C4-2B (cell line): ENCODE results near the gene PDE4B.

Source experiments
- H3K27ac ChIP-seq: fragments of 450-650 bp; 2 replicates; pipeline ENCODE4 v1.5.1; 2017
- CTCF ChIP-seq: fragments of 450-650 bp; conservative IDR thresholded peaks from 2 replicates; pipeline ENCODE4 v1.5.1; 2017; ENCODE audit warnings: mild to moderate bottlenecking
- ZFX ChIP-seq: fragments of 450-650 bp; IDR thresholded peaks from 2 replicates; pipeline ENCODE4 v1.6.1; 2017

PDE4B gene

DNA sequence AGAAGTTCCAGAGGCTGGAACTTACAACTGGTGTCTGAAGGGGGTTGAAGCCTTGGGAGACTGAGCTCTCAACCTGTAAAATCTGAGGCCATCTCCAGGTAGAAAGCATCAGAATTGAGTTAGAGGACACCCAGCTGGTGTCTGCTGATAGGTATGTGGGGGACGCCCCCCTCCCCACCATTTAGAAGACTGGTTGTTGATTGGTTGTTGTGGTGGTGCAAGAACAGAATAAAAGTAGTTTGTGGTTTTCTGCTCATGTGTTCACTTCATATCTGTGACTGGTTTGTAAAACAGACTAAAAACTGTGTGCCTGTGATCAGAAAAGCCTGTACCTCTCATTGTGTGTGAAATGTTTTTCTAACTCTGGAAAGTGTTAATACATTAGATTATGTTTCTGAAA, 33.2 kb upstream of the PDE4B start:
- no peak overlapping the region for H3K27ac ChIP-seq
- no peak for TF ChIP-seq ZFX
- TF ChIP-seq CTCF = no peak

GRCh38 chr1:65762081-65762862, 30.4 kb upstream of the PDE4B start:
- H3K27ac ChIP-seq = no peak overlapping the region
- no peak for TF ChIP-seq CTCF
- no peak for TF ChIP-seq ZFX

DNA sequence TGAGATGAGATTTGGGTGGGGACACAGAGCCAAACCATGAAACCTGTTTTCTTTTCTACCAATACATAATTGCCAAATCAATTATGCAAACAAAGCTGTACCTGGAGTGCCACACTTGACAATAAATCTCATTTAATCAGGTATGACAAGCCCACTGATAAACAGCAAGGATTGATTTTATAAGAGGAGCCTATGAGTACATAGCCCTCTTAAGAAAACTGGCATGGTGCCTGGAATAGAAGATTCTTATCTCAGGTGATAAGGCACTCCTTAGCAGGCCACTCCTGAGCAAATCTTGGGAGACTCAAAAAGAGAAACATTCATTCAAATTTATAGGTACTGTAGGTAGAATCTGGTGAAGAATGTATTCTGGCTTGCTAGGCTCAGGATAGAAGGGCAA, 28.6 kb upstream of the PDE4B start:
- TF ChIP-seq ZFX = no peak
- no peak for TF ChIP-seq CTCF
- no peak overlapping the region for H3K27ac ChIP-seq

GRCh38 chr1:65765631-65766030, 27.1 kb upstream of the PDE4B start:
- no peak overlapping the region for H3K27ac ChIP-seq
- no peak for TF ChIP-seq CTCF
- TF ChIP-seq ZFX = no peak

DNA sequence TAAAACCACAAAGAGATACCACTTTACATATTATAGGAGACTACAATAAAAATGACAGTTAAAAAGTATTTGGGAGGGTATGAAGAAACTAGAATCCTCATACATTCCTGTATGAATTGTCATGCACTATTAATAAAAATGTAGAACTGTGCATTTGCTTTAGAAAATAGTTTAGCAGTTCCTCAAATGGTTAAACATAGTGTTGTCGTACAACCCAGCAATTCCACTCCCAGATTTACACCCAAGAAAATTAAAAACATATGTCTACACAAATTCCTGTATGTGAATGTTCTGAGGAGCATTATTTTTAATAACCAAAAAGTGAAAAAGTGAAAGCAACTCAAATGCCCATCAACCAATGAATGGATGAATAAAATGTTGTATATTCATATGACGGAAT, 23.1 kb upstream of the PDE4B start:
- no peak overlapping the region for H3K27ac ChIP-seq
- no peak for TF ChIP-seq CTCF
- TF ChIP-seq ZFX = no peak

- no peak for TF ChIP-seq ZFX
- TF ChIP-seq CTCF = no peak
- no peak overlapping the region for H3K27ac ChIP-seq
Observed at GRCh38 chr1:65772607-65773006, 20.1 kb upstream of the PDE4B start.

DNA sequence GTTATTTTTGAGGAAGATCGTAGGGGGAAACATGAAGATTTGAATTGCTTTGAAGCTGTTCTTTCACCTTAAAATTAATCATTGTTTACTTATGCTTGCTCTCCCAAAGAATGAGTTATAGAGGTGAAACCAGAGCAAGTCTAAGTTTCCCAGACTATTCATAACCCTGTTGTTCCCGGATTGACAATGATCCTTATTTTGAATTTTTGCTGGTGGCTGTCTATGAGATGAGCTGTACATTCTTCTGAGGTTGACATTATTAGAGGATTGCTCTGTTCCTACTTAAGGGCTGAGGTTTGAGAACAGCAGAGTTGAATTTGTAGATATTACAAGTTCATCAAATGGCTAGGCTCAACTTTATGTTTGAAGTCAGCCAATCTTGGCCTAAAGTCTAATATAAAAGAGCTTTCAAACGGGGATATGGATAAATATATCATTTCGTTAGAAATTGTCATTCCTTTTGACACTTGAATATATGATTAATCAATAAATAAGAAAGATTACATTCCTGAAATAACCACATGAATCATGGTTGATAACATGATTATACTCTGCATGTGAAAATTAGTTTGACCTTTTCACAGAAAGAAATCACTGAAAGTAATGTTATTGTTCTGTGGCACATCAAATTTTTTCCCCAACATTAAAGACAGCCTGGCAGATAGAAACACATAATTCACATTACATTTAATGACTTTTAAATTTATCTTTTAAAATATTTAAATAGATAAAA, 19.1 kb upstream of the PDE4B start:
- TF ChIP-seq ZFX (no peak), CTCF (no peak)

More for the DNA sequence above, 19.1 kb upstream of the PDE4B start:
- no peak overlapping the region for H3K27ac ChIP-seq
